H9 (cell line): ENCODE measurements around the gene SERPING1. TPM values are rescaled to one million over a fixed set of nuclear protein-coding genes. Genes with fewer than 3 reads are reported as not detected.

ENCODE experiments used
- DNase-seq: peaks from one replicate; pipeline ENCODE4 v3.0.0-alpha.2; 2017
- H2AFZ ChIP-seq: one replicate; pipeline ENCODE4 v1.6.1; 2013; ENCODE audit warnings: mild to moderate bottlenecking, low read length, control low read depth, moderate library complexity
- H2AK5ac ChIP-seq: 2 replicates; pipeline ENCODE4 v1.6.1; 2013; ENCODE audit warnings: low read length, control low read depth, mixed read lengths; ENCODE audit not compliant: insufficient read length
- H2BK120ac ChIP-seq: one replicate; pipeline ENCODE4 v1.6.1; 2013; ENCODE audit warnings: low read depth, mild to moderate bottlenecking, low read length, control low read depth, inconsistent platforms; ENCODE audit not compliant: poor library complexity, severe bottlenecking
- H2BK12ac ChIP-seq: 2 replicates; pipeline ENCODE4 v1.6.1; 2013; ENCODE audit warnings: low read length, control low read depth, mixed read lengths, low read depth; ENCODE audit not compliant: insufficient read length
- H2BK15ac ChIP-seq: 2 replicates; pipeline ENCODE4 v1.6.1; 2013; ENCODE audit warnings: low read depth, low read length, control low read depth
- H2BK20ac ChIP-seq: one replicate; pipeline ENCODE4 v1.6.1; 2013; ENCODE audit warnings: low read depth, mild to moderate bottlenecking, low read length, control low read depth, inconsistent platforms; ENCODE audit not compliant: poor library complexity, severe bottlenecking
- H2BK5ac ChIP-seq: 2 replicates; pipeline ENCODE4 v1.6.1; 2013; ENCODE audit warnings: low read length, control low read depth, mixed read lengths; ENCODE audit not compliant: insufficient read length
- H3K14ac ChIP-seq: 2 replicates; pipeline ENCODE4 v1.6.1; 2013; ENCODE audit warnings: low read length, control low read depth; ENCODE audit not compliant: insufficient read depth
- H3K18ac ChIP-seq: 2 replicates; pipeline ENCODE4 v1.6.1; 2013; ENCODE audit warnings: low read depth, mild to moderate bottlenecking, mixed read lengths, low read length, control low read depth; ENCODE audit not compliant: insufficient read length
- H3K23ac ChIP-seq: 2 replicates; pipeline ENCODE4 v1.6.1; 2013; ENCODE audit warnings: low read length, control low read depth, mixed read lengths, low read depth; ENCODE audit not compliant: insufficient read length
- H3K23me2 ChIP-seq: 2 replicates; pipeline ENCODE4 v1.6.1; 2013; ENCODE audit warnings: low read depth, mild to moderate bottlenecking, mixed read lengths, low read length, control low read depth; ENCODE audit not compliant: insufficient read length, poor library complexity, severe bottlenecking
- H3K27ac ChIP-seq: 2 replicates; pipeline ENCODE4 v1.5.1; 2013; ENCODE audit warnings: low read length, control low read depth, mixed read lengths, low read depth; ENCODE audit not compliant: insufficient read length
- H3K27me3 ChIP-seq: 2 replicates; pipeline ENCODE4 v1.6.1; 2013; ENCODE audit warnings: low read length, control low read depth, inconsistent platforms; ENCODE audit not compliant: insufficient read depth
- H3K4ac ChIP-seq: 2 replicates; pipeline ENCODE4 v1.6.1; 2013; ENCODE audit warnings: low read depth, mild to moderate bottlenecking, control low read depth, inconsistent platforms, low read length, moderate library complexity
- H3K4me1 ChIP-seq: 2 replicates; pipeline ENCODE4 v1.6.1; 2013; ENCODE audit warnings: low read length, control low read depth, inconsistent platforms; ENCODE audit not compliant: insufficient read depth
- H3K4me2 ChIP-seq: 2 replicates; pipeline ENCODE4 v1.6.1; 2013; ENCODE audit warnings: low read length, control low read depth, mixed read lengths; ENCODE audit not compliant: insufficient read length, insufficient read depth
- H3K56ac ChIP-seq: 2 replicates; pipeline ENCODE4 v1.6.1; 2013; ENCODE audit warnings: low read depth, mild to moderate bottlenecking, mixed read lengths, low read length, control low read depth; ENCODE audit not compliant: insufficient read length
- H3K79me1 ChIP-seq: 2 replicates; pipeline ENCODE4 v1.6.1; 2013; ENCODE audit warnings: low read depth, mild to moderate bottlenecking, moderate library complexity, low read length, control low read depth, inconsistent platforms; ENCODE audit not compliant: insufficient read depth, poor library complexity, severe bottlenecking
- H3K79me2 ChIP-seq: 2 replicates; pipeline ENCODE4 v1.6.1; 2013; ENCODE audit warnings: low read length, control low read depth, inconsistent platforms; ENCODE audit not compliant: insufficient read depth
- H3K9ac ChIP-seq: 2 replicates; pipeline ENCODE4 v1.6.1; 2013; ENCODE audit warnings: low read length, control low read depth, mixed read lengths; ENCODE audit not compliant: insufficient read length; ENCODE audit errors: extremely low read depth
- H3K9me3 ChIP-seq: one replicate; pipeline ENCODE4 v1.6.1; 2013; ENCODE audit warnings: low read depth, low read length, inconsistent platforms; ENCODE audit not compliant: control insufficient read depth
- H3T11ph ChIP-seq: one replicate; pipeline ENCODE4 v1.6.1; 2013; ENCODE audit warnings: mild to moderate bottlenecking, low read length, control low read depth, inconsistent platforms
- H4K20me1 ChIP-seq: one replicate; pipeline ENCODE4 v1.6.1; 2013; ENCODE audit not compliant: control insufficient read depth, insufficient read length, insufficient read depth
- H4K5ac ChIP-seq: 2 replicates; pipeline ENCODE4 v1.6.1; 2013; ENCODE audit warnings: low read depth, mild to moderate bottlenecking, mixed read lengths, low read length, control low read depth; ENCODE audit not compliant: insufficient read length
- H4K8ac ChIP-seq: replicated peaks from 2 replicates; pipeline ENCODE4 v1.6.1; 2013; ENCODE audit warnings: low read length, control low read depth, mixed read lengths, low read depth; ENCODE audit not compliant: insufficient read length
- H4K91ac ChIP-seq: 2 replicates; pipeline ENCODE4 v1.6.1; 2013; ENCODE audit warnings: low read depth, mild to moderate bottlenecking, moderate library complexity, mixed read lengths, low read length, control low read depth; ENCODE audit not compliant: insufficient read length
- H3K27ac Mint-ChIP-seq, 3 experiments: 2 replicates in 2 of 3; 3 replicates in 1 of 3; pipeline ENCODE4 v1.8.0; 2020 to 2021; ENCODE audit warnings: mixed read lengths in 3 of 3, mild to moderate bottlenecking in 1 of 3, moderate library complexity in 1 of 3
- H3K27me3 Mint-ChIP-seq: 2 replicates; pipeline ENCODE4 v1.8.0; 2021; ENCODE audit warnings: low read depth, mild to moderate bottlenecking, moderate library complexity, mixed read lengths
- H3K36me3 Mint-ChIP-seq, 3 experiments: 2 replicates in 2 of 3; 3 replicates in 1 of 3; pipeline ENCODE4 v1.8.0; 2020 to 2021; ENCODE audit warnings: low read depth in 3 of 3, mixed read lengths in 3 of 3; ENCODE audit not compliant: insufficient read depth in 1 of 3
- H3K4me1 Mint-ChIP-seq, 2 experiments: 2 replicates each; pipeline ENCODE4 v1.8.0; 2020; ENCODE audit warnings: mixed read lengths in 2 of 2
- H3K4me3 Mint-ChIP-seq, 2 experiments: 2 replicates in 1 of 2; 3 replicates in 1 of 2; pipeline ENCODE4 v1.8.0; 2020 to 2021; ENCODE audit warnings: mild to moderate bottlenecking in 2 of 2, mixed read lengths in 2 of 2, moderate library complexity in 1 of 2
- H3K9me3 Mint-ChIP-seq, 2 experiments: 2 replicates in 1 of 2; 3 replicates in 1 of 2; pipeline ENCODE4 v1.8.0; 2020; ENCODE audit warnings: mild to moderate bottlenecking in 2 of 2, mixed read lengths in 2 of 2, moderate library complexity in 1 of 2
- CTCF ChIP-seq: fragments of 200-600 bp; sonication (generic); conservative IDR thresholded peaks from 3 replicates; pipeline ENCODE4 v1.8.0; 2021; ENCODE audit warnings: antibody characterized with exemption, mild to moderate bottlenecking
- whole genome bisulfite sequencing: extraction: QIAGEN DNeasy Blood & Tissue Kit; methylation state at CpG from one replicate; pipeline ENCODE4 v1.1.7; 2013; ENCODE audit warnings: missing lambda C conversion rate, low lambda C conversion rate, mixed read lengths; ENCODE audit not compliant: insufficient read length; ENCODE audit errors: extremely low coverage; 5-methylcytosine and 5-hydroxymethylcytosine counted together
- total RNA-seq: library from RNA; stranded (reverse); gene quantifications from 2 replicates; pipeline ENCODE4 v1.2.1, GENCODE V29; 2021

Gene SERPING1
- total RNA-seq, 1 experiment from 2014 or later = 35.2 TPM

- H3K9ac ChIP-seq = no peak overlapping the region
- DNase-seq = no peak
- H3T11ph ChIP-seq = no peak overlapping the region
- Mint-ChIP-seq H3K4me1 (peaks cover 24 to 54% of the 10 kb centered on the region in 2 experiments), H3K36me3 (peaks cover 15 to 30% (median 18%) of the 10 kb centered on the region in 3 experiments; a peak in 6 of 7 replicates), H3K27me3 (no peaks in the 10 kb centered on the region), H3K9me3 (no peaks in the 10 kb centered on the region), H3K4me3 (peak overlapping the region; percentile 70 to 79), H3K27ac (peak overlapping the region; percentile 17 to 28 (median 19); a peak in 4 of 7 replicates)
- H4K91ac ChIP-seq = no peak overlapping the region
- H3K27me3 ChIP-seq = no peaks in the 10 kb centered on the region
- no peak overlapping the region for H3K56ac ChIP-seq
- no peak overlapping the region for H4K8ac ChIP-seq
- no peaks in the 10 kb centered on the region for H3K79me2 ChIP-seq
- H3K18ac ChIP-seq = no peak overlapping the region
- H2BK5ac ChIP-seq = no peak overlapping the region
- no peak overlapping the region for H2BK15ac ChIP-seq
- no peak overlapping the region for H4K5ac ChIP-seq
- H3K27ac ChIP-seq = no peak overlapping the region
- H3K23ac ChIP-seq = no peak overlapping the region
- no peak overlapping the region for H2BK120ac ChIP-seq
- H3K9me3 ChIP-seq = no peaks in the 10 kb centered on the region
- H4K20me1 ChIP-seq = no peaks in the 10 kb centered on the region
- no peak overlapping the region for H3K14ac ChIP-seq
- peaks cover 8% of the 10 kb centered on the region for H3K23me2 ChIP-seq
- WGBS = no CpG with 5 or more reads among the region's 5 CpGs
- H3K4ac ChIP-seq = no peak overlapping the region
- peaks cover 4% of the 10 kb centered on the region; the same call in 1 of the 2 replicates for H3K4me1 ChIP-seq
- H2BK20ac ChIP-seq = no peak overlapping the region
- H3K4me2 ChIP-seq = peak overlapping the region; percentile 57
- no peak overlapping the region for H2BK12ac ChIP-seq
- no peaks in the 10 kb centered on the region for H3K79me1 ChIP-seq
- H2AFZ ChIP-seq = no peak overlapping the region
- no peak overlapping the region for H2AK5ac ChIP-seq
- TF ChIP-seq CTCF = no peak
Measured at GRCh38 chr11:57598831-57599155, 1.3 kb downstream of the SERPING1 start.
